ENCODE results near the gene CCR7.
A peak's percentile ranks its signal among the peaks of the same experiment; 100 is the strongest.
"Not testable (repeated sequence)": the region's sequence is repeated elsewhere in the genome, so short reads cannot be mapped to it uniquely, and the experiment has no call there.

CCR7 gene

GRCh38 chr17:40551879-40552768 is 13.1 kb downstream of the CCR7 start:
- Histone ChIP-seq H3K36me3 (ENCODE audit: control insufficient read depth in 5 of 5, insufficient read depth in 5 of 5, low read length in 5 of 5) (no peaks in the 10 kb centered on the region), H3K4me3 (ENCODE audit: low read depth in 1 of 5, low read length in 5 of 5) (peak overlapping the region in 1 of 5 donors; percentile 6), H3K4me1 (ENCODE audit: control insufficient read depth in 5 of 5, insufficient read depth in 5 of 5, low read length in 5 of 5) (peaks cover 44 to 94% (median 77%) of the 10 kb centered on the region in 5 donors), H3K9me3 (ENCODE audit: control insufficient read depth in 5 of 5, low read length in 5 of 5) (no peaks in the 10 kb centered on the region), H3K9ac (ENCODE audit: low read length in 5 of 5) (peak overlapping the region; percentile 14 to 78 (median 28)), H3K27ac (ENCODE audit: low read depth, low read length) (peak overlapping the region; percentile 96), H3K27me3 (ENCODE audit: control insufficient read depth in 5 of 5, insufficient read depth in 4 of 5, low read length in 5 of 5) (peaks cover 0 to 2% (median 0%) of the 10 kb centered on the region in 5 donors)

DNA sequence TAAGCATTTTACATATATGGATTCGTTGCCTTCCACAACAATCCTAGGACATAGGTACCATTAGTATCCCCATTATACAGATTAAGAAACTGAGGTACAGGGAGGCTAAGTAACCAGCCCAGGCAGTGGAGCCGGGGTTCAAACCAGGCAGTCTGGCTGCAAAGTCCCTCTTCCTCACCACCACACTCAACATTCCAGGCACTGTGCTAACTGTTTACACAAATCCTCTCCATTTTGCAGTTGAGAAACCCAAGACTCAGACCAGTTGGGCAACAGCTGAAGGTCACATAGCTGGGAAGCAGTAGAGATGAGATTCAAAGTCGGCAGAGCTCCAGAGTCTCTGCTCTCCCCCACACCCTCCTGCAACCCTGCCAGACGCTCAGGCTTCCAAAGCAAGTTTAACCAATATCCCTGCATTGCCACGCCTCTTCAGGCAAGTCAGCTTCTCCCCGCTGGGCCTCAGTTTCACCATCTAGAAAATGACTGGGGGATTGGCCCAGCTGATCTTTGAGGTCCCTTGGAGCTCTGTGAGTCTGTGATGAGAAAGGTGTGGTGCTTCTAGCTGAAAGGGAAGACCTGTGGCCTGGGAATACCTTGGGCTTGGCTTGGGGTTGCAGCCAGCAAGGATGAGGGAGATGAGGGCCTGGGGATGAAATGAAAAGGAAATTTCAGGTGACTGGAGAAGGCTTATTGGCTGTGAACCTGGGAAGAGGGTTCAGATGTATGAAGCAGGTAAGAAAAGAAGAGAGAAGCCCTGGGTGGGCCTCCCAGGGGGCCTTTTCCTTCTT is 14.0 kb downstream of the CCR7 start:
- no peaks in the 10 kb centered on the region for H3K36me3 ChIP-seq (ENCODE audit: control insufficient read depth in 5 of 5, insufficient read depth in 5 of 5, low read length in 5 of 5)
- H3K27ac ChIP-seq (ENCODE audit: low read depth, low read length): peak overlapping the region; percentile 96
- peak overlapping the region in 1 of 5 donors; percentile 5 for H3K4me3 ChIP-seq (ENCODE audit: low read depth in 1 of 5, low read length in 5 of 5)
- peaks cover 0 to 2% (median 0%) of the 10 kb centered on the region in 5 donors for H3K27me3 ChIP-seq (ENCODE audit: control insufficient read depth in 5 of 5, insufficient read depth in 4 of 5, low read length in 5 of 5)
- H3K9me3 ChIP-seq (ENCODE audit: control insufficient read depth in 5 of 5, low read length in 5 of 5): no peaks in the 10 kb centered on the region
- H3K9ac ChIP-seq (ENCODE audit: low read length in 5 of 5): peak overlapping the region; percentile 14 to 78 (median 28)
- H3K4me1 ChIP-seq (ENCODE audit: control insufficient read depth in 5 of 5, insufficient read depth in 5 of 5, low read length in 5 of 5): peaks cover 40 to 87% (median 69%) of the 10 kb centered on the region in 5 donors

DNA sequence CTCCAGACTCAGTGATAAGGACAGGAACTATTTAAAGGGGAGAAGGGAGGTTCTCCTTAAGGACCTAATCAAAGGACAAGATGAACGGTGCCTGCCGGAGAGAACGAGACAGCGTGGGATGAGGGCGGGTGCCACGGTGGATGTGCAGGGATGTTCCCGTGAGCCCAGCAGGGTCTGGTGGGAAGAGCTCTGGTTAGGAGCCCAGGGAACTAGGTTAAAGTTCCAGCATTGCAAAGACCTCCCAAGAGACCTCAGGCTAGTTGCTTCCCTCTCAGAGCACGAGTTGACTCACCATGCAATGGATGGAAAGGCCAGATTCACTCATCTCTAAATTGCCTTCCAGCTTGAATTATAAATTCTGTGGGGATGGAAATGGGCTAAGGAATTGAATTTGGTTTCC is 14.7 kb downstream of the CCR7 start:
- peaks cover 40 to 80% (median 67%) of the 10 kb centered on the region in 5 donors for H3K4me1 ChIP-seq (ENCODE audit: control insufficient read depth in 5 of 5, insufficient read depth in 5 of 5, low read length in 5 of 5)
- no peaks in the 10 kb centered on the region for H3K9me3 ChIP-seq (ENCODE audit: control insufficient read depth in 5 of 5, low read length in 5 of 5)
- H3K4me3 ChIP-seq (ENCODE audit: low read depth in 1 of 5, low read length in 5 of 5): no peak overlapping the region
- peaks cover 0 to 2% (median 0%) of the 10 kb centered on the region in 5 donors for H3K27me3 ChIP-seq (ENCODE audit: control insufficient read depth in 5 of 5, insufficient read depth in 4 of 5, low read length in 5 of 5)
- no peaks in the 10 kb centered on the region for H3K36me3 ChIP-seq (ENCODE audit: control insufficient read depth in 5 of 5, insufficient read depth in 5 of 5, low read length in 5 of 5)
- H3K9ac ChIP-seq (ENCODE audit: low read length in 5 of 5): peak overlapping the region in 4 of 5 donors; percentile 22 to 73 (median 48)
- H3K27ac ChIP-seq (ENCODE audit: low read depth, low read length): peak overlapping the region; percentile 96

- H3K9me3 ChIP-seq (ENCODE audit: control insufficient read depth in 5 of 5, low read length in 5 of 5): no peaks in the 10 kb centered on the region
- peaks cover 0 to 2% (median 0%) of the 10 kb centered on the region in 5 donors for H3K27me3 ChIP-seq (ENCODE audit: control insufficient read depth in 5 of 5, insufficient read depth in 4 of 5, low read length in 5 of 5)
- H3K4me1 ChIP-seq (ENCODE audit: control insufficient read depth in 5 of 5, insufficient read depth in 5 of 5, low read length in 5 of 5): peaks cover 39 to 66% (median 59%) of the 10 kb centered on the region in 5 donors
- H3K9ac ChIP-seq (ENCODE audit: low read length in 5 of 5): peak overlapping the region in 4 of 5 donors; percentile 38 to 73 (median 48)
- H3K27ac ChIP-seq (ENCODE audit: low read depth, low read length): peak overlapping the region; percentile 96
- no peak overlapping the region for H3K4me3 ChIP-seq (ENCODE audit: low read depth in 1 of 5, low read length in 5 of 5)
- H3K36me3 ChIP-seq (ENCODE audit: control insufficient read depth in 5 of 5, insufficient read depth in 5 of 5, low read length in 5 of 5): no peaks in the 10 kb centered on the region
Observed at GRCh38 chr17:40548982-40549685, 16.1 kb downstream of the CCR7 start.

- H3K9me3 ChIP-seq (ENCODE audit: control insufficient read depth in 5 of 5, low read length in 5 of 5): no peaks in the 10 kb centered on the region
- H3K4me3 ChIP-seq (ENCODE audit: low read depth in 1 of 5, low read length in 5 of 5): no peak overlapping the region
- H3K27me3 ChIP-seq (ENCODE audit: control insufficient read depth in 5 of 5, insufficient read depth in 4 of 5, low read length in 5 of 5): peaks cover 0 to 2% (median 0%) of the 10 kb centered on the region in 5 donors
- H3K4me1 ChIP-seq (ENCODE audit: control insufficient read depth in 5 of 5, insufficient read depth in 5 of 5, low read length in 5 of 5): peaks cover 35 to 62% (median 57%) of the 10 kb centered on the region in 5 donors
- peak overlapping the region in 3 of 5 donors; percentile 0 to 57 (median 12) for H3K9ac ChIP-seq (ENCODE audit: low read length in 5 of 5)
- H3K36me3 ChIP-seq (ENCODE audit: control insufficient read depth in 5 of 5, insufficient read depth in 5 of 5, low read length in 5 of 5): no peaks in the 10 kb centered on the region
- peak overlapping the region; percentile 96 for H3K27ac ChIP-seq (ENCODE audit: low read depth, low read length)
Observed at GRCh38 chr17:40548491-40548981, 16.7 kb downstream of the CCR7 start.

DNA sequence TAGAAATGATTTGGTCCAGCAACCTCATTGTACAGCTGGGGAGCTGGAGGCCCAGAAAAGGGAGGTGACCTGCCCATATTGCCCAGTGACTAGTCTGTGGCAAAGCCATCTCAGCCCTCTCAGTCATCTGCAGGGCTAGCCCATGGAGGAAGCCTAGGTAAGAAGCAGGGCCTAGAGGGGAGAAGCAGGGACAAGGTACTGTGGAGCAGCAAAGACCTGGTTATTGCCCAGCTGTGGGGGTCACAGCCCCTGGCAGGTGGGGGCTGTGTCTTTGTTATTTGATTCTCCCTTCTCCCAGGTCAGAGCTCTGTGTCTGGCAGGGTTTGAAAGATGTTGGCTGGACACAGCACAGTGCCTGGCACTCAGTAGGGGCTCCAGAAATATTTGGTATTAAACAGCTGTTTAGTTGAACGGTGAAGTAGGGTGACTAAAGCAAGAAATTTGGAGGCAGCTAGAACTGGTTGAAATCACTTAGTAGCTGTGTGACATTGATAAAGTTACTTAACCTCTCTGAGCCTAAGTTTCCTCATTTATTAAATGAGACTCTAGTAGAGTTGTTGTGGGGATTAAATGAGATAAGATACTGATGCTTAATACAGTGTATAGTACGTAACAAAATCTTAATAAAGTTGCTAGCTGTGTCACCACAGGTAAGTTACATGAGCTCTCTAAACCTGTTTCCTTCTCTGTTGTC is 17.3 kb downstream of the CCR7 start:
- Histone ChIP-seq H3K27ac (ENCODE audit: low read depth, low read length) (peak overlapping the region; percentile 96), H3K27me3 (ENCODE audit: control insufficient read depth in 5 of 5, insufficient read depth in 4 of 5, low read length in 5 of 5) (peaks cover 0 to 2% (median 0%) of the 10 kb centered on the region in 5 donors), H3K9me3 (ENCODE audit: control insufficient read depth in 5 of 5, low read length in 5 of 5) (no peaks in the 10 kb centered on the region), H3K36me3 (ENCODE audit: control insufficient read depth in 5 of 5, insufficient read depth in 5 of 5, low read length in 5 of 5) (no peaks in the 10 kb centered on the region), H3K4me3 (ENCODE audit: low read depth in 1 of 5, low read length in 5 of 5) (no peak overlapping the region), H3K4me1 (ENCODE audit: control insufficient read depth in 5 of 5, insufficient read depth in 5 of 5, low read length in 5 of 5) (peaks cover 35 to 62% (median 57%) of the 10 kb centered on the region in 5 donors), H3K9ac (ENCODE audit: low read length in 5 of 5) (peak overlapping the region in 2 of 5 donors; percentile 0 to 57)

- H3K9ac ChIP-seq (ENCODE audit: low read length in 5 of 5): no peak overlapping the region
- H3K9me3 ChIP-seq (ENCODE audit: control insufficient read depth in 5 of 5, low read length in 5 of 5): peaks cover 0 to 2% (median 0%) of the 10 kb centered on the region in 5 donors
- no peak overlapping the region for H3K4me3 ChIP-seq (ENCODE audit: low read depth in 1 of 5, low read length in 5 of 5)
- H3K27ac ChIP-seq (ENCODE audit: low read depth, low read length): no peak overlapping the region
- H3K4me1 ChIP-seq (ENCODE audit: control insufficient read depth in 5 of 5, insufficient read depth in 5 of 5, low read length in 5 of 5): peaks cover 38 to 62% (median 57%) of the 10 kb centered on the region in 5 donors
- no peaks in the 10 kb centered on the region for H3K36me3 ChIP-seq (ENCODE audit: control insufficient read depth in 5 of 5, insufficient read depth in 5 of 5, low read length in 5 of 5)
- H3K27me3 ChIP-seq (ENCODE audit: control insufficient read depth in 5 of 5, insufficient read depth in 4 of 5, low read length in 5 of 5): peaks cover 0 to 6% (median 0%) of the 10 kb centered on the region in 5 donors
Observed at GRCh38 chr17:40547079-40547784, 18.0 kb downstream of the CCR7 start.

- H3K9me3 ChIP-seq (ENCODE audit: control insufficient read depth in 5 of 5, low read length in 5 of 5); H3K27ac ChIP-seq (ENCODE audit: low read depth, low read length); H3K9ac ChIP-seq (ENCODE audit: low read length in 5 of 5); H3K27me3 ChIP-seq (ENCODE audit: control insufficient read depth in 5 of 5, insufficient read depth in 4 of 5, low read length in 5 of 5); H3K4me3 ChIP-seq (ENCODE audit: low read depth in 1 of 5, low read length in 5 of 5); H3K36me3 ChIP-seq (ENCODE audit: control insufficient read depth in 5 of 5, insufficient read depth in 5 of 5, low read length in 5 of 5): not testable (repeated sequence)
- peaks cover 40 to 62% (median 57%) of the 10 kb centered on the region in 5 donors for H3K4me1 ChIP-seq (ENCODE audit: control insufficient read depth in 5 of 5, insufficient read depth in 5 of 5, low read length in 5 of 5)
Observed at GRCh38 chr17:40546497-40546896, 18.8 kb downstream of the CCR7 start.

Measured in subcutaneous abdominal adipose tissue (tissue), 5 donors.